Skeletal muscle cell (primary cell): ENCODE measurements around the gene ABCA1.
"Not testable (repeated sequence)": the region's sequence is repeated elsewhere in the genome, so short reads cannot be mapped to it uniquely, and the experiment has no call there.

Experiments used
- DNase-seq: peaks from one replicate; pipeline ENCODE4 v3.0.0-alpha.2; 2010; ENCODE audit warnings: low read depth
- H3K4me3 ChIP-seq: 2 replicates; pipeline ENCODE4 v1.5.1; 2011; ENCODE audit warnings: low read depth, mild to moderate bottlenecking, control low read depth, low read length, moderate library complexity

The ABCA1 gene, protein sequence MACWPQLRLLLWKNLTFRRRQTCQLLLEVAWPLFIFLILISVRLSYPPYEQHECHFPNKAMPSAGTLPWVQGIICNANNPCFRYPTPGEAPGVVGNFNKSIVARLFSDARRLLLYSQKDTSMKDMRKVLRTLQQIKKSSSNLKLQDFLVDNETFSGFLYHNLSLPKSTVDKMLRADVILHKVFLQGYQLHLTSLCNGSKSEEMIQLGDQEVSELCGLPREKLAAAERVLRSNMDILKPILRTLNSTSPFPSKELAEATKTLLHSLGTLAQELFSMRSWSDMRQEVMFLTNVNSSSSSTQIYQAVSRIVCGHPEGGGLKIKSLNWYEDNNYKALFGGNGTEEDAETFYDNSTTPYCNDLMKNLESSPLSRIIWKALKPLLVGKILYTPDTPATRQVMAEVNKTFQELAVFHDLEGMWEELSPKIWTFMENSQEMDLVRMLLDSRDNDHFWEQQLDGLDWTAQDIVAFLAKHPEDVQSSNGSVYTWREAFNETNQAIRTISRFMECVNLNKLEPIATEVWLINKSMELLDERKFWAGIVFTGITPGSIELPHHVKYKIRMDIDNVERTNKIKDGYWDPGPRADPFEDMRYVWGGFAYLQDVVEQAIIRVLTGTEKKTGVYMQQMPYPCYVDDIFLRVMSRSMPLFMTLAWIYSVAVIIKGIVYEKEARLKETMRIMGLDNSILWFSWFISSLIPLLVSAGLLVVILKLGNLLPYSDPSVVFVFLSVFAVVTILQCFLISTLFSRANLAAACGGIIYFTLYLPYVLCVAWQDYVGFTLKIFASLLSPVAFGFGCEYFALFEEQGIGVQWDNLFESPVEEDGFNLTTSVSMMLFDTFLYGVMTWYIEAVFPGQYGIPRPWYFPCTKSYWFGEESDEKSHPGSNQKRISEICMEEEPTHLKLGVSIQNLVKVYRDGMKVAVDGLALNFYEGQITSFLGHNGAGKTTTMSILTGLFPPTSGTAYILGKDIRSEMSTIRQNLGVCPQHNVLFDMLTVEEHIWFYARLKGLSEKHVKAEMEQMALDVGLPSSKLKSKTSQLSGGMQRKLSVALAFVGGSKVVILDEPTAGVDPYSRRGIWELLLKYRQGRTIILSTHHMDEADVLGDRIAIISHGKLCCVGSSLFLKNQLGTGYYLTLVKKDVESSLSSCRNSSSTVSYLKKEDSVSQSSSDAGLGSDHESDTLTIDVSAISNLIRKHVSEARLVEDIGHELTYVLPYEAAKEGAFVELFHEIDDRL (N-terminal part only)

GRCh38 chr9:104927912-104928740 lies at the start of gene ABCA1:
Gene ABCA1 (minus strand): TSS chr9:104928155. CDS start chr9:104903679, 24,476 bp downstream.
- DNase-seq: peak; percentile 55
- H3K4me3 ChIP-seq: peak within 1 kb of the TSS; percentile 89

GRCh38 chr9:104977580-104977979 lies 49.6 kb upstream of the ABCA1 start:
- DNase-seq: no peak
- no peak overlapping the region for H3K4me3 ChIP-seq

DNA sequence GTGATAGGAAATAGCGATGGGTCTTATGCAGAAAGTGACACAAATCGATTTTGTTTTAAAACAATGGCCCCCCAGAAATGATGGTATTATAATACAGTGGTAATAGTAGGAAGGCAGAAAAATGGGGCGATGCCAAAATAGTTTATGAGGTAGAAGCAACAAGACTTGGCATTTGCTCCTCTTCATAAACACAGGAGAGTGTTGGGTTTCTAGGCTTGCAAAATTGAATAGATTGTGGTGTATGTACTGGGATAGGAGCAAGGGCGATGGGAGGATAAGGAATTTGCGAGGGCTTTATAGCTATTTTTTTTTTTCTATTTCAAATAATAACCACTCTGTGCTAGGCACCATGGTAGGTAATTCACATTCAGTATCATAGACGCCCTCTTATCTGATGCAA lies 49.2 kb upstream of the ABCA1 start:
- no peak for DNase-seq
- no peak overlapping the region for H3K4me3 ChIP-seq

DNA sequence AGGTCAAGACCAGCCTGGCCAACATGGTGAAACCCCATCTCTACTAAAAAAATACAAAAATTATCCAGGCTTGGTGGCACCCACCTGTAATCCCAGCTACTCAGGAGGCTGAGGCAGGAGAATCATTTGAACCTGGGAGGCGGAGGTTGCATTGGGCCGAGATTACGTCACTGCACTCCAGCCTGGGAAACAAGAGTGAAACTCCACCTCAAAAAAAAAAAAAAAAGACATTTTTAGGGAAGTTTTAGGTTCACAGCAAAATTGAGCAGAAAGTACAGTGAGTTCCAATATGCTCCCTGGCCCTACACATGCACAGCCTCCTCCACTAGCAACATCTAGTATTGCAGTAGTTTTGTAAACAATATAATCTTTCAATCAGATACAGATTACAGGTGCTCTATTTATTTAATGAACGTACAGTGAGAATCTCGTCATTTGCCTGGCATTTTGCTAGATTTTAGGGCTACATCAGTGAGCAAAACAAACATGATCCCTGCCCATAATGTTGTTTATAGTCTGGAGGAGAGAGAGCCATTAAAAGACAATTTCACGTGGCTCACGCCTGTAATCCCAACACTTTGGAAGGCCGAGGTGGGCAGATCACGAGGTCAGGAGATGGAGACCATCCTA lies 48.1 kb upstream of the ABCA1 start:
- not testable (repeated sequence) for DNase-seq, H3K4me3 ChIP-seq

- no peak for DNase-seq
- no peak overlapping the region for H3K4me3 ChIP-seq
Measured at GRCh38 chr9:104974053-104974962, 46.4 kb upstream of the ABCA1 start.

GRCh38 chr9:104972242-104972866 lies 44.4 kb upstream of the ABCA1 start:
- DNase-seq: no peak
- H3K4me3 ChIP-seq: no peak overlapping the region

GRCh38 chr9:104971511-104971910 lies 43.6 kb upstream of the ABCA1 start:
- DNase-seq: no peak
- no peak overlapping the region for H3K4me3 ChIP-seq

DNA sequence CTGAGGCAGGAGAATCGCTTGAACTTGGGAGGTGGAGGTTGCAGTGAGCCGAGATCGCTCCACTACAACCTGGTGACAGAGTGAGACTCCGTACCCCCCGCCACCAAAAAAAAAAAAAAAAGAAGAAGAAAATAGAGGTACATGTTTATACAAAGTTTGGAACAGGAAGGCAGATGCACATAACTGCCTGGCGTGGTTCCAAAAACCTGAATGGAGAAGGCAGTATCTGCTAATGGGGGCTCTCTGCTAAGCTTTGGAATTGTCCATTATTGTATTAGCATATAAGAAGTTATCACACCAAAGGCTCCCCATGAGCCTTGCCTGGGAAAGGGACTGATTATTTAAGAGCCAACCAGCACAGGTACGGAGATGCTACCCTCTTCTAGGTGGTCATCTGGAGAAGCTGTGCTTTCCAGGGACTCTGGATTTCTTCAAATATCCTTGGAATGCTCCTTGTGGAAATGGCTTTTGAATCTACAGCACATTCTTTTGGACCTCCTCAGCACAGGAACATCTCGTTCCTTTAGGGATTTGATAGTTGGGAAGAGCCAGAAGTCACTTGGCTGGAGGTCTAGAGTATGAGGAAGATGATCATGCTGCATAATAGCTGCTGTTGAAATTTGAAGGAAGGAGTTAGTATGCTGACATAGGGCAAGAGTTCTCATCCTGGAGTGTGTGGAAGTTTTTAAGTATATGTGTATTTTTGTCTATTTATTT lies 42.5 kb upstream of the ABCA1 start:
- DNase-seq: peak; percentile 67
- H3K4me3 ChIP-seq: no peak overlapping the region

DNA sequence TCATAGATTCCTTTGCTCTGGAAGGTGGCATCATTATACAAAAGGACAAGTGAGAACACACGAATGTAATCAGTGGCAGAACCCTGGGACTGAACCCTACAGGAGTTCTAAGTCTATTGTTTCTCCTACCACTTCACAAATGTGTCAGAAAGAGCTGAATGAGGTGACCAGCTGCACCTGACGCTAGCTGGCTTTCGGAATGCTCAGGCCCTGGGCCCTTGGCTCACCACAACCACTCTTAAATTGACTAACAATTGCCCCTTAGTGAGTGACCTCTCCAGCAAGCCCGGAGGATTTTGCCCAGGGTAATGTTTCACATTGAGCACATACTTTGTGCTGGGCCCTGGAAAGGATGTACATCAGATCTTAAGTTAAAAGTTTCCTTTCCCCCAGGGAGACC lies 41.2 kb upstream of the ABCA1 start:
- H3K4me3 ChIP-seq: no peak overlapping the region
- no peak for DNase-seq

GRCh38 chr9:104968025-104968982 lies 40.3 kb upstream of the ABCA1 start:
- DNase-seq: peak; percentile 92
- H3K4me3 ChIP-seq: peak overlapping the region; percentile 81

DNA sequence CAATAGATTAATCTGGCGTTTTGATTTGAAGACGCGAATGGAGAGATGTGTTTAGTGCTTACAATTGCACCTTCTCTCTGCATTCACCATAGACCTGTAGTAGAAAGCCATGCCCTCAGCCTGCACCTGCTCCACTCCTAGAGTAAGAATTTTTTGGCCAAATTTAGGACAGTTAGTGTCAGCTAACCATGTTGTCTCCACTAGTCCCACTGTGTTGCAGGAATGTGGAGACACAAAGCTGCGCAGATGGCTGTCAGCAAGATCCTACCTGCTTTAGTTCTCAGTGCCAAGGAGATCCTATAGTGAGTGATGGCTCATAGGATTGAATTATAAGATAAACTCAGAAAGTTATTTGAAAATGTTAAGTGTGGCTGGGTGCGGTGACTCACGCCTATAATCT lies 35.1 kb upstream of the ABCA1 start:
- DNase-seq: no peak
- H3K4me3 ChIP-seq: no peak overlapping the region

DNA sequence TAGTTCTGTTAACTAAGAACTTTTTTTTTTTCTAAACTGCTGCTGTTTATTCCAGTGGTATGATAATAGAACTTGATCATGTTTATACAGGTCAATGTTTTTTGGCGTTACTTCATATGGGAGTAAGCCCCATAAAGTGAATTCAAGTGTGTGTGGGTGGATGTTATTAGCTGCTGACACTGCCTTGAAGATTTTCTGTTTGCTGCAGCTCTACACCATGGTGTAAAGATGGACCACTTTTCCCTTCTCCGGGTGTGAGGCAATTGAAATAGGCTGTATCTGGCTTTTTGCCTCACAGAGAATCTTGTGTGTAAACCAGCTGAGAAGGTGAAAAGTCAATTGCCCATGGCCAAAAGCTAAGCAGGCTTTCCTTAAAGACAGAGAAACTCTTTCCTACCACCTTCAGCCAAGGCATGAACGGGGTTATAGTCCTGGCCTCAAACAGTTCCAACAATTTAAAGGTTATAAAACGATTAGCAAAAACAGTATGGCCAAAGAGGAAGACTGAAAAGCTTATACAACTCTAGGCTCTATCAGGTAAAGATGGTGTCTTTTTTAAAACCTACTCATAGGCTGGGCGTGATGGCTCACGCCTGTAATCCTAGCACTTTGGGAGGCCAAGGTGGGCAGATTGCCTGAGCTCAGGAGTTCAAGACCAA lies 33.9 kb upstream of the ABCA1 start:
- H3K4me3 ChIP-seq: no peak overlapping the region
- DNase-seq: no peak

GRCh38 chr9:104961238-104961637 lies 33.3 kb upstream of the ABCA1 start:
- no peak overlapping the region for H3K4me3 ChIP-seq
- DNase-seq: peak; percentile 87

GRCh38 chr9:104960662-104961061 lies 32.7 kb upstream of the ABCA1 start:
- DNase-seq: no peak
- H3K4me3 ChIP-seq: no peak overlapping the region

- no peak for DNase-seq
- H3K4me3 ChIP-seq: no peak overlapping the region
Measured at GRCh38 chr9:104958751-104959150, 30.8 kb upstream of the ABCA1 start.
